ENCODE results near the gene DMRT1.

The DMRT1 gene

GRCh38 chr9:974996-975739 lies 133.7 kb downstream of the DMRT1 start:
- Histone ChIP-seq H3K9ac (ENCODE audit: low read length in 5 of 5) (no peak overlapping the region), H3K36me3 (ENCODE audit: control insufficient read depth in 5 of 5, insufficient read depth in 5 of 5, low read length in 5 of 5) (no peaks in the 10 kb centered on the region), H3K27ac (ENCODE audit: low read depth, low read length) (no peak overlapping the region), H3K4me1 (ENCODE audit: control insufficient read depth in 5 of 5, insufficient read depth in 5 of 5, low read length in 5 of 5) (peaks cover 0 to 69% (median 30%) of the 10 kb centered on the region in 5 donors), H3K9me3 (ENCODE audit: control insufficient read depth in 5 of 5, low read length in 5 of 5) (no peaks in the 10 kb centered on the region), H3K27me3 (ENCODE audit: control insufficient read depth in 5 of 5, insufficient read depth in 4 of 5, low read length in 5 of 5) (peaks cover 14 to 75% (median 51%) of the 10 kb centered on the region in 5 donors), H3K4me3 (ENCODE audit: low read depth in 1 of 5, low read length in 5 of 5) (no peak overlapping the region)

GRCh38 chr9:975740-976257 lies 134.3 kb downstream of the DMRT1 start:
- no peak overlapping the region for H3K27ac ChIP-seq (ENCODE audit: low read depth, low read length)
- peaks cover 9 to 72% (median 47%) of the 10 kb centered on the region in 5 donors for H3K27me3 ChIP-seq (ENCODE audit: control insufficient read depth in 5 of 5, insufficient read depth in 4 of 5, low read length in 5 of 5)
- H3K4me1 ChIP-seq (ENCODE audit: control insufficient read depth in 5 of 5, insufficient read depth in 5 of 5, low read length in 5 of 5): peaks cover 0 to 66% (median 30%) of the 10 kb centered on the region in 5 donors
- H3K9me3 ChIP-seq (ENCODE audit: control insufficient read depth in 5 of 5, low read length in 5 of 5): no peaks in the 10 kb centered on the region
- peak overlapping the region in 3 of 5 donors; percentile 6 to 52 (median 30) for H3K9ac ChIP-seq (ENCODE audit: low read length in 5 of 5)
- no peaks in the 10 kb centered on the region for H3K36me3 ChIP-seq (ENCODE audit: control insufficient read depth in 5 of 5, insufficient read depth in 5 of 5, low read length in 5 of 5)
- H3K4me3 ChIP-seq (ENCODE audit: low read depth in 1 of 5, low read length in 5 of 5): peak overlapping the region; percentile 50 to 73 (median 56)

- peak within 1 kb of the TSS; percentile 50 to 73 (median 67) for H3K4me3 ChIP-seq (ENCODE audit: low read depth in 1 of 5, low read length in 5 of 5)
- peaks cover 0 to 62% (median 30%) of the 10 kb centered on the region in 5 donors for H3K4me1 ChIP-seq (ENCODE audit: control insufficient read depth in 5 of 5, insufficient read depth in 5 of 5, low read length in 5 of 5)
- no peaks in the 10 kb centered on the region for H3K36me3 ChIP-seq (ENCODE audit: control insufficient read depth in 5 of 5, insufficient read depth in 5 of 5, low read length in 5 of 5)
- peak within 1 kb of the TSS in 4 of 5 donors; percentile 21 to 57 (median 38) for H3K9ac ChIP-seq (ENCODE audit: low read length in 5 of 5)
- peak within 1 kb of the TSS; percentile 55 for H3K27ac ChIP-seq (ENCODE audit: low read depth, low read length)
- H3K27me3 ChIP-seq (ENCODE audit: control insufficient read depth in 5 of 5, insufficient read depth in 4 of 5, low read length in 5 of 5): peaks cover 5 to 70% (median 45%) of the 10 kb centered on the region in 5 donors
- no peaks in the 10 kb centered on the region for H3K9me3 ChIP-seq (ENCODE audit: control insufficient read depth in 5 of 5, low read length in 5 of 5)
Observed at GRCh38 chr9:976258-976942, 134.9 kb downstream of the DMRT1 start, which contains the start of gene DMRT3. Gene DMRT3 (plus strand): TSS chr9:976655. CDS start chr9:977002, 347 bp downstream.

GRCh38 chr9:976943-977837 lies 135.7 kb downstream of the DMRT1 start:
- Histone ChIP-seq H3K36me3 (ENCODE audit: control insufficient read depth in 5 of 5, insufficient read depth in 5 of 5, low read length in 5 of 5) (no peaks in the 10 kb centered on the region), H3K4me1 (ENCODE audit: control insufficient read depth in 5 of 5, insufficient read depth in 5 of 5, low read length in 5 of 5) (peaks cover 0 to 64% (median 36%) of the 10 kb centered on the region in 5 donors), H3K4me3 (ENCODE audit: low read depth in 1 of 5, low read length in 5 of 5) (peak overlapping the region; percentile 52 to 73 (median 67)), H3K27ac (ENCODE audit: low read depth, low read length) (peak overlapping the region; percentile 55), H3K9me3 (ENCODE audit: control insufficient read depth in 5 of 5, low read length in 5 of 5) (no peaks in the 10 kb centered on the region), H3K9ac (ENCODE audit: low read length in 5 of 5) (peak overlapping the region in 4 of 5 donors; percentile 6 to 57 (median 34)), H3K27me3 (ENCODE audit: control insufficient read depth in 5 of 5, insufficient read depth in 4 of 5, low read length in 5 of 5) (peaks cover 5 to 72% (median 45%) of the 10 kb centered on the region in 5 donors)

- H3K9me3 ChIP-seq (ENCODE audit: control insufficient read depth in 5 of 5, low read length in 5 of 5): no peaks in the 10 kb centered on the region
- H3K4me3 ChIP-seq (ENCODE audit: low read depth in 1 of 5, low read length in 5 of 5): peak overlapping the region; percentile 52 to 68 (median 59)
- H3K27ac ChIP-seq (ENCODE audit: low read depth, low read length): peak overlapping the region; percentile 55
- no peaks in the 10 kb centered on the region for H3K36me3 ChIP-seq (ENCODE audit: control insufficient read depth in 5 of 5, insufficient read depth in 5 of 5, low read length in 5 of 5)
- H3K9ac ChIP-seq (ENCODE audit: low read length in 5 of 5): peak overlapping the region in 4 of 5 donors; percentile 6 to 57 (median 34)
- peaks cover 2 to 59% (median 38%) of the 10 kb centered on the region in 5 donors for H3K4me1 ChIP-seq (ENCODE audit: control insufficient read depth in 5 of 5, insufficient read depth in 5 of 5, low read length in 5 of 5)
- H3K27me3 ChIP-seq (ENCODE audit: control insufficient read depth in 5 of 5, insufficient read depth in 4 of 5, low read length in 5 of 5): peaks cover 3 to 65% (median 38%) of the 10 kb centered on the region in 5 donors
Observed at GRCh38 chr9:977838-978830, 136.6 kb downstream of the DMRT1 start.

- Histone ChIP-seq H3K4me3 (ENCODE audit: low read depth in 1 of 5, low read length in 5 of 5) (no peak overlapping the region), H3K27me3 (ENCODE audit: control insufficient read depth in 5 of 5, insufficient read depth in 4 of 5, low read length in 5 of 5) (peaks cover 0 to 51% (median 26%) of the 10 kb centered on the region in 5 donors), H3K9me3 (ENCODE audit: control insufficient read depth in 5 of 5, low read length in 5 of 5) (no peaks in the 10 kb centered on the region)
Observed at GRCh38 chr9:979983-980382, 138.5 kb downstream of the DMRT1 start.

GRCh38 chr9:980640-981039 lies 139.1 kb downstream of the DMRT1 start:
- H3K9me3 ChIP-seq (ENCODE audit: control insufficient read depth in 5 of 5, low read length in 5 of 5): no peaks in the 10 kb centered on the region
- peaks cover 2 to 54% (median 41%) of the 10 kb centered on the region in 5 donors for H3K4me1 ChIP-seq (ENCODE audit: control insufficient read depth in 5 of 5, insufficient read depth in 5 of 5, low read length in 5 of 5)
- H3K27me3 ChIP-seq (ENCODE audit: control insufficient read depth in 5 of 5, insufficient read depth in 4 of 5, low read length in 5 of 5): peaks cover 0 to 47% (median 20%) of the 10 kb centered on the region in 5 donors
- no peak overlapping the region for H3K4me3 ChIP-seq (ENCODE audit: low read depth in 1 of 5, low read length in 5 of 5)
- no peaks in the 10 kb centered on the region for H3K36me3 ChIP-seq (ENCODE audit: control insufficient read depth in 5 of 5, insufficient read depth in 5 of 5, low read length in 5 of 5)
- H3K27ac ChIP-seq (ENCODE audit: low read depth, low read length): no peak overlapping the region
- no peak overlapping the region for H3K9ac ChIP-seq (ENCODE audit: low read length in 5 of 5)

More at GRCh38 chr9:979983-980382, 138.5 kb downstream of the DMRT1 start:
- Histone ChIP-seq H3K36me3 (ENCODE audit: control insufficient read depth in 5 of 5, insufficient read depth in 5 of 5, low read length in 5 of 5) (no peaks in the 10 kb centered on the region), H3K27ac (ENCODE audit: low read depth, low read length) (peak overlapping the region; percentile 8), H3K9ac (ENCODE audit: low read length in 5 of 5) (no peak overlapping the region), H3K4me1 (ENCODE audit: control insufficient read depth in 5 of 5, insufficient read depth in 5 of 5, low read length in 5 of 5) (peaks cover 2 to 54% (median 42%) of the 10 kb centered on the region in 5 donors)

GRCh38 chr9:981491-981898 lies 140.0 kb downstream of the DMRT1 start:
- H3K9ac ChIP-seq (ENCODE audit: low read length in 5 of 5): no peak overlapping the region
- H3K4me1 ChIP-seq (ENCODE audit: control insufficient read depth in 5 of 5, insufficient read depth in 5 of 5, low read length in 5 of 5): peaks cover 2 to 48% (median 34%) of the 10 kb centered on the region in 5 donors
- H3K9me3 ChIP-seq (ENCODE audit: control insufficient read depth in 5 of 5, low read length in 5 of 5): no peaks in the 10 kb centered on the region
- no peaks in the 10 kb centered on the region for H3K36me3 ChIP-seq (ENCODE audit: control insufficient read depth in 5 of 5, insufficient read depth in 5 of 5, low read length in 5 of 5)
- peak overlapping the region; percentile 54 for H3K27ac ChIP-seq (ENCODE audit: low read depth, low read length)
- H3K27me3 ChIP-seq (ENCODE audit: control insufficient read depth in 5 of 5, insufficient read depth in 4 of 5, low read length in 5 of 5): peaks cover 0 to 45% (median 17%) of the 10 kb centered on the region in 5 donors
- H3K4me3 ChIP-seq (ENCODE audit: low read depth in 1 of 5, low read length in 5 of 5): no peak overlapping the region

Data from subcutaneous abdominal adipose tissue (tissue), 5 donors.